H1 (cell line): ENCODE results near the gene TPP1. TPM values are rescaled to one million over a fixed set of nuclear protein-coding genes. Genes with fewer than 3 reads are reported as not detected.

Source experiments
- EGR1 ChIP-seq: IDR thresholded peaks from 2 replicates; pipeline ENCODE4 v1.6.1; 2011; ENCODE audit warnings: low read depth, low read length, borderline replicate concordance
- polyA plus RNA-seq, 7 experiments: library from polyadenylated mRNA; depleted of rRNA in 3 of 7; stranded (reverse) in 5 of 7; unstranded in 2 of 7; fragments of >200 nt in 5 of 7; fragments of 200-250 nt in 2 of 7; gene quantifications; 1 replicate in 5 of 7; 2 replicates in 1 of 7; 4 replicates in 1 of 7; pipeline versions ENCODE4 v1.2.1 to v1.2.3, GENCODE V29; 2011 to 2013; ENCODE audit warnings: missing spikeins in 2 of 7, mixed read lengths in 2 of 7
- total RNA-seq: library from RNA; stranded (reverse); fragmentation: NEBNext Ultra II Directional; extraction: Animal tissue kit (Norgen Biotek cat#: 25700); gene quantifications from 2 replicates; pipeline ENCODE4 v1.2.1, GENCODE V29; 2021

The TPP1 gene
- total and polyA plus RNA-seq, 2 of the 8 experiments (the other 6 are each of a cell fraction or from before 2014, with no cell fraction given), result 36.1 to 77.5 TPM

GRCh38 chr11:6646918-6647679, 27.9 kb upstream of the TPP1 start (continued):
- no peak for TF ChIP-seq EGR1
